Heart right ventricle (tissue), 16 donors: ENCODE data around the gene TTLL11. TPM values are rescaled to one million over a fixed set of nuclear protein-coding genes. Genes with fewer than 3 reads are reported as not detected.

Experiments
- ATAC-seq, 8 donors: fragments of 200-7000 bp; cut with Tn5 transposase; one replicate each; pipeline ENCODE4 v1.9.1; 2020; ENCODE audit warnings: mild to moderate bottlenecking in 8 of 8, moderate library complexity in 8 of 8, moderate number of reproducible peaks in 1 of 8
- DNase-seq, 2 donors: peaks; one replicate each; pipeline ENCODE4 v3.0.0-alpha.2; 2020
- H3K27ac ChIP-seq, 10 donors: fragments of 200-600 bp; sonication (generic) in 2 of 10; one replicate each; pipeline versions ENCODE4 v1.5.0 to v1.8.0; 2020 to 2022; ENCODE audit warnings: mild to moderate bottlenecking in 3 of 10
- H3K27me3 ChIP-seq, 7 donors: fragments of 200-600 bp; one replicate each; pipeline ENCODE4 v1.8.0; 2021 to 2022; ENCODE audit warnings: mild to moderate bottlenecking in 2 of 7
- H3K36me3 ChIP-seq, 9 donors: fragments of 200-600 bp; sonication (generic) in 1 of 9; one replicate each; pipeline versions ENCODE4 v1.5.0 to v1.8.0; 2020 to 2022; ENCODE audit warnings: mild to moderate bottlenecking in 2 of 9
- H3K4me1 ChIP-seq, 9 donors: fragments of 200-600 bp; sonication (generic) in 1 of 9; one replicate each; pipeline versions ENCODE4 v1.5.0 to v1.8.0; 2020 to 2022; ENCODE audit warnings: mild to moderate bottlenecking in 4 of 9
- H3K4me3 ChIP-seq, 10 donors: fragments of 200-600 bp; sonication (generic) in 2 of 10; one replicate each; pipeline versions ENCODE4 v1.5.0 to v1.8.0; 2020 to 2022; ENCODE audit warnings: mild to moderate bottlenecking in 7 of 10, moderate library complexity in 2 of 10
- H3K9me3 ChIP-seq, 11 donors: fragments of 200-600 bp in 10 of 11; sonication (generic) in 2 of 11; one replicate each; pipeline versions ENCODE4 v1.5.0 to v1.8.0; 2013 to 2022; ENCODE audit warnings: mild to moderate bottlenecking in 2 of 11, control low read depth in 1 of 11, moderate library complexity in 1 of 11
- WGBS, 2 donors: extraction: QIAGEN DNeasy Blood & Tissue Kit; methylation state at CpG; one replicate each; pipeline ENCODE4 v1.1.7; 2013; ENCODE audit warnings: inconsistent platforms in 1 of 2; 5-methylcytosine and 5-hydroxymethylcytosine counted together
- intact Hi-C, 10 donors: fragments of 100-400 bp; cut with DNase I; formaldehyde crosslinking; loops; one replicate each; pipeline versions ENCODE4 v1.11.1 to v1.14.2; 2022
- polyA plus RNA-seq, 2 donors: library from polyadenylated mRNA; stranded (reverse); fragments of 200-250 nt; gene quantifications; one replicate each; pipeline ENCODE4 v1.2.3, GENCODE V29; 2013
- total RNA-seq, 10 donors: library from RNA; stranded (reverse); fragmentation: NEBNext Ultra II Directional in 3 of 10; extraction: Animal tissue kit (Norgen Biotek cat#: 25700) in 3 of 10; gene quantifications; one replicate each; pipeline versions ENCODE4 v1.2.1 to v1.2.4, GENCODE V29; 2021 to 2023
- TF ChIP-seq, protein P1 (sequence below), 9 donors: fragments of 200-600 bp; sonication (generic) in 2 of 9; IDR thresholded peaks; one replicate each; pipeline versions ENCODE4 v1.5.0 to v1.8.0; 2021 to 2022; ENCODE audit warnings: antibody characterized with exemption in 9 of 9, mild to moderate bottlenecking in 5 of 9, moderate library complexity in 1 of 9
- donor health status: Arrhythmogenic right ventricular cardiomyopathy.
- donor health status: ischemic (EF 13 %, LVEDD 7.1; RV severe dilation, severe dysfunction).
- donor health status: healthy with polysubstance abuse.
- donor health status: DM: no; HTN: yes; CAD: no.
- donor health status: DM: no; HTN: no; CAD: no.
- donor health status: ischemic (EF 25% LVEDD 6.9; RV normal size, moderate dysfunction).
- donor health status: ischemic (EF 25% LVEDD 5.7; RV mildly dilated, moderate dysfunction).
- donor health status: healthy.
- donor health status: DM: yes; HTN: yes; CAD: no.
- donor health status: Ischemic cardiomyopathy.
- donor health status: ischemic (EF 35%, LVEDD 5.7; RV mildly dilated, moderate dysfunction).
- donor health status: nonischemic (EF 11% LVEDD 7.7; RV severe dilation, severe dysfunction).
- donor health status: DM: yes; HTN: yes; CAD: no.
- donor health status: PGD.
- donor health status: ischemic (EF 29% LVEDD 5.4; RV normal size, mild dysfunction).
- donor health status: nonischemic (EF 23%, LVEDD 6.1; RV moderate dilation, normal function).

TTLL11 gene
- total and polyA plus RNA-seq, 12 donors = 2.6 to 8.7 (median 5.8) TPM

DNA sequence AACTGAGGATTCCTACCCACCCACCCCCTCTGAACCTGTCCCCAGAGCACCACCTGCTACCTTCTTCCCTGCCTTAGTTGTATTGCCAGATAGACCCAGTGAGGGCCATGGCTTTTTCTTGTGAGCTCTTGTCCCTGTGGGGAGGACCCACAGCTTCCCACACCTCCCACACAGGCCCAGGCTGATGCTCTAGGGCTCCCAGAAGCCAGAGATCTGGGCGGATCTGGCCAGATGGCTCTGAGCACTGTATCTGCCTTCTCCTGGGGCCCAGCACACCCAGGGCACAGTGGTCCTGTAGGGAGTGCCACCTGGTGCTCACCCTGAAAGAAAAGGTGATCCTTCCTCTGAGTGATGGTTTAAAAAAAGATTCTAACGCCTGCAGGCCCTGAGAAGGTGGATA, 310.0 kb downstream of the TTLL11 start:
- TF ChIP-seq, protein P1, sequence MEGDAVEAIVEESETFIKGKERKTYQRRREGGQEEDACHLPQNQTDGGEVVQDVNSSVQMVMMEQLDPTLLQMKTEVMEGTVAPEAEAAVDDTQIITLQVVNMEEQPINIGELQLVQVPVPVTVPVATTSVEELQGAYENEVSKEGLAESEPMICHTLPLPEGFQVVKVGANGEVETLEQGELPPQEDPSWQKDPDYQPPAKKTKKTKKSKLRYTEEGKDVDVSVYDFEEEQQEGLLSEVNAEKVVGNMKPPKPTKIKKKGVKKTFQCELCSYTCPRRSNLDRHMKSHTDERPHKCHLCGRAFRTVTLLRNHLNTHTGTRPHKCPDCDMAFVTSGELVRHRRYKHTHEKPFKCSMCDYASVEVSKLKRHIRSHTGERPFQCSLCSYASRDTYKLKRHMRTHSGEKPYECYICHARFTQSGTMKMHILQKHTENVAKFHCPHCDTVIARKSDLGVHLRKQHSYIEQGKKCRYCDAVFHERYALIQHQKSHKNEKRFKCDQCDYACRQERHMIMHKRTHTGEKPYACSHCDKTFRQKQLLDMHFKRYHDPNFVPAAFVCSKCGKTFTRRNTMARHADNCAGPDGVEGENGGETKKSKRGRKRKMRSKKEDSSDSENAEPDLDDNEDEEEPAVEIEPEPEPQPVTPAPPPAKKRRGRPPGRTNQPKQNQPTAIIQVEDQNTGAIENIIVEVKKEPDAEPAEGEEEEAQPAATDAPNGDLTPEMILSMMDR (IDR thresholded peaks at IDR 0.05) = no peak
- H3K4me1 ChIP-seq = peaks cover 2 to 52% (median 32%) of the 10 kb centered on the region in 9 donors
- 88 to 90% methylated on average over 2 of the region's 2 CpGs for WGBS, 2 donors
- H3K27me3 ChIP-seq = no peaks in the 10 kb centered on the region
- no peak for DNase-seq
- no peak for ATAC-seq
- no peak overlapping the region for H3K27ac ChIP-seq
- H3K9me3 ChIP-seq = peaks cover 0 to 4% (median 0%) of the 10 kb centered on the region in 11 donors
- no peak overlapping the region for H3K4me3 ChIP-seq
- intact Hi-C loops = no loop called here
- H3K36me3 ChIP-seq = peaks cover 8 to 73% (median 31%) of the 10 kb centered on the region in 9 donors

DNA sequence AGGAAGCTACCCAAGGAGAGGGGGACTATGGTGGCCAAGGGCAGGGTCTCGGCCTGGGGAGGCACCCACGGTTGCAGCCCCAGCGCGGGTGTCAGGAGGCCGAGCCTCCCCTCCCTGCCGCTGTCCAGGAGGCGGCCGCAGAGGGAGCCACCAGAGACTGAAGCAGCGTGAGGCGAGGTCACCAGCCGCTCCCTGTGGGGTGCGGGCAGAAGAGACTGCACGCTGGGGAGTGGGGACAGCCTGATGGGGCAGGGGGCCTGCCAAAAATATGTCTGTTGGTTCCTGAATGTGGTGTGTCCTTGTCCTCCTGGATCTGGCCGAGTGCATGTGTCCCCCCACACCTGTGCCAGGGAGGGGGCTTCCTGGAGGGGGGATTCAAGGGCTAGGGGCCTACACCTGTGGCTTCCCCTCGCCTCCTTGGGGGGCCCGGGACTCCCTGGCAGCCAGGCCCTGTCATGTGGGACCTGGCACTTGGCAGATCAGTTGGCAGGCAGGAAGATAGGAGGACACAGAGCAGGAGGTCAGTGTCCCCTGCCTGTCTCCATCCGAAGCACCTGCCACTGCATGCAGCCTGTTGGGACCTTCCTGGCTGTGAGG, 310.5 kb downstream of the TTLL11 start:
- intact Hi-C loops = no loop called here
- TF ChIP-seq, protein P1 (IDR thresholded peaks at IDR 0.05) = no peak
- H3K9me3 ChIP-seq = peaks cover 0 to 7% (median 0%) of the 10 kb centered on the region in 11 donors
- ATAC-seq (no peak), DNase-seq (peak in 1 of 2 donors; percentile 3)
- no peak overlapping the region for H3K27ac ChIP-seq
- peaks cover 8 to 78% (median 31%) of the 10 kb centered on the region in 9 donors for H3K36me3 ChIP-seq
- peaks cover 2 to 57% (median 32%) of the 10 kb centered on the region in 9 donors for H3K4me1 ChIP-seq
- no peak overlapping the region for H3K4me3 ChIP-seq
- 83 to 85% methylated on average over 17 of the region's 17 CpGs for WGBS, 2 donors
- no peaks in the 10 kb centered on the region for H3K27me3 ChIP-seq

DNA sequence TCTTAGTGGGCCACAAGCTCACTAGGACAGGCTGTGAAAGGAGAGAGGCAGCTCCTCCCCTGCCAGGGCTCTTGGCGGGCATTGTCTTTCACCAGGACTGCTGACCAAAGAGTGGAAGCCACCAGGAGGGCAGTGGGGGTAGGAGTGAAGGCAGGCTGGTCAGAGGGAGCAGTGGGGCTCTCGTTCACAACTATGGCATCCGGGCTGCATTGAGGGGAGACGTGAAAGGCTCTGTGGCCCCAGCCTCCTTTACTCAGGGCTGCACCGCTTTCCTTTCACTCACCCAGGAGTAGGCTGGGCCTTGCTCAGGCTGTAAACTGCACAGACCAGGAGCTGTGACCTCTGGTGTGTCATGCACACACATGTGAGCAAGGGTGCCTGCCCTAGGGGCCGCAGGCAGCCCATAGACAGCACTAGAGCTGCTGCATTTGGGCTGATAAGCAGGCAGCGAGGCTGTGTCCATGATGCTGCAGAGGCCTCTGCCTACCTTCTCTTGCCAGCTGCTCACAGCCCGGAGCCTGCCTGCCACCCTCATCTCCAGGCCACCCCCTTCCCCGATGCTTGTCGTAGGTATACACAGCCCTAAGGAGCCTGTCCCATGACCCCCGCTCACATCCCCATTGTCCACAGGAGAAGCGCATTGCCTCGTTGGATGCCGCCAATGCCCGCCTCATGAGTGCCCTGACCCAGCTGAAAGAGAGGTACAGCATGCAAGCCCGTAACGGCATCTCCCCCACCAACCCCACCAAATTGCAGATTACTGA, 311.2 kb downstream of the TTLL11 start:
- intact Hi-C loops = no loop called here
- TF ChIP-seq, protein P1 (IDR thresholded peaks at IDR 0.05) = no peak
- peaks cover 0 to 7% (median 0%) of the 10 kb centered on the region in 11 donors for H3K9me3 ChIP-seq
- H3K4me1 ChIP-seq = peaks cover 2 to 63% (median 32%) of the 10 kb centered on the region in 9 donors
- no peak overlapping the region for H3K4me3 ChIP-seq
- ATAC-seq (no peak), DNase-seq (peak in 1 of 2 donors; percentile 4)
- 95% methylated on average over 17 of the region's 17 CpGs for WGBS, 2 donors
- H3K27ac ChIP-seq = peak overlapping the region in 1 of 10 donors; percentile 72
- peaks cover 8 to 86% (median 36%) of the 10 kb centered on the region in 9 donors for H3K36me3 ChIP-seq
- H3K27me3 ChIP-seq = no peaks in the 10 kb centered on the region

DNA sequence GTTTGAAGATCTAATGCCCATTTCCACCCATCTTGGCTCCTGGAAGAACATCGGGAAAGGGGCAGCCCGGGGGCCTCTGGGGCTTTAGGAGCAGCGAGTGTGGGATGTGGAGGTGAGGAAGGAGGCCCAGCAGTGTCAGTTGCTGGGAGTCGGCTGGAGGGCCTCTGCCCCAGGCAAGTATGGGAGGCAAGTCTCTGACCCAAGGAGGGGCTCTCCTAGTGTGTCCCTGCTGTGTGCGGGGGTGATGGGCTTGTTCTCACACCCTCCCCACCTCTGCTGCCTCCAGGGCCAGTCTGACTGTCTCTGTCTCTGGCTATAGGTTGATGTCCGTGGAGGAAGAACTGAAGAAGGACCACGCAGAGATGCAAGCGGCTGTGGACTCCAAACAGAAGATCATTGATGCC, 312.0 kb downstream of the TTLL11 start:
- H3K27ac ChIP-seq = peak overlapping the region in 3 of 10 donors; percentile 50 to 75 (median 72)
- H3K9me3 ChIP-seq = peaks cover 0 to 7% (median 0%) of the 10 kb centered on the region in 11 donors
- no peak for ATAC-seq
- WGBS, 2 donors = 91% methylated on average over 8 of the region's 8 CpGs
- H3K4me3 ChIP-seq = no peak overlapping the region
- no peak for DNase-seq
- peaks cover 2 to 63% (median 32%) of the 10 kb centered on the region in 9 donors for H3K4me1 ChIP-seq
- TF ChIP-seq, protein P1 (IDR thresholded peaks at IDR 0.05) = no peak
- intact Hi-C loops = no loop called here
- H3K36me3 ChIP-seq = peaks cover 8 to 93% (median 44%) of the 10 kb centered on the region in 9 donors
- H3K27me3 ChIP-seq = no peaks in the 10 kb centered on the region
